Right kidney (tissue), 1 donor: Measurements from ENCODE around the gene KIRREL1.

Source experiments
- DNase-seq: peaks from one replicate; pipeline ENCODE4 v3.0.0-alpha.2; 2016

KIRREL1 gene

DNA sequence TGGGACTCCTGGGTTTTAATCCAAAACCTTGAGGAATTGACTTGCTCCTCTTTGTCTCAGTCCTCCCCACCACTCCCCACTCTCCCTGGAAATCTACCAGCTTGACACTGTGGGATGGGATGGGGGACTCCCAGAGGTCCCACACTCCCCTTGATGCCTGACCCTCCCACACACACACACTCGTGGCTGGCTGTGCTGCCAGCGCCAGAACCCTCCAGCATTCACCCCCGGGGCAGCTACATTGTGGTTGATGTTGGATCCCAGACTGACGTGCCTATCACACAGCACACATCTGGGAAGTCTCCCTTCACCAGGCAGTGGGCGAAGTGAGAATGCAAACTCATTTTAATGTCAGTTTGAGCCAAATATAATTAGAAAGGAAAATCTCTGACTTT lies 10.0 kb downstream of the KIRREL1 start:
- no peak for DNase-seq

DNA sequence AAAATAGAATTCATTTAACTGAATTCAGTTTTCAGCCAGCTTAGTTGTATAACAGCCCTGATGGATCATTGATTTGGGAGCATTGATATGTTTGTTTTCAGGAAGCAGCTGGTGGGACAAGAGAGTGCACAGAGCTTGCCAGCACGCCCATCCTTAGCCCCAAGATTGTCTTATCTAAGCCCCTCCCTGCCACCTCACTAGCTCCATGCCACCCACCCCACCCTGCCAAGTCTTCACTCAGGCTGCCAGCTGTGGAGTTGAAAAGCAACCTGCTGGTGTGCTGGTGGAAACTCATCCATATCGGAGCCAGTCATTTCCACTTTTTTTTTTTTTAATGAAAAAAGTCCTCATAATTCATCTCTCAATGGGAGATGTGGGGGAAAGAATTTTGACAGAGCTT lies 11.8 kb downstream of the KIRREL1 start:
- DNase-seq = no peak

DNA sequence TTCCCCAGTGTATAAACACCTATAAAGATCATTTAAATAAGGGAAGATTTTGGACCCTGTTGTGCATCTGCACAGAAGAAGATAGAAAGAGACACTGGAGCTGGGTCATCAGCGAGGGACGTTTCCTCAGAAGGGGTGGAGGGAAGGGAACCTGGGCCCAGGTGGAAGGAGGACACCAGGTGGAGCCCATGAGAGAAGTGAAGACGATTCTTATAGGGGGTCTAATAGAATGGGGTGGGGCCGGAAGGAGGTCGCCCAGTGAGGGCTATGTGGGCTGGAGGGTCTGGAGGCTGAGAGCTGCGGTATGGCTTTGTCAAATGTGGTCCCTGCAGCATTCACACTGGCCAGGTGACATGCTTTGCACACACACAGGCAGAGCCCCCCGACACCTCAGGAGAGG lies 13.7 kb downstream of the KIRREL1 start:
- no peak for DNase-seq

DNA sequence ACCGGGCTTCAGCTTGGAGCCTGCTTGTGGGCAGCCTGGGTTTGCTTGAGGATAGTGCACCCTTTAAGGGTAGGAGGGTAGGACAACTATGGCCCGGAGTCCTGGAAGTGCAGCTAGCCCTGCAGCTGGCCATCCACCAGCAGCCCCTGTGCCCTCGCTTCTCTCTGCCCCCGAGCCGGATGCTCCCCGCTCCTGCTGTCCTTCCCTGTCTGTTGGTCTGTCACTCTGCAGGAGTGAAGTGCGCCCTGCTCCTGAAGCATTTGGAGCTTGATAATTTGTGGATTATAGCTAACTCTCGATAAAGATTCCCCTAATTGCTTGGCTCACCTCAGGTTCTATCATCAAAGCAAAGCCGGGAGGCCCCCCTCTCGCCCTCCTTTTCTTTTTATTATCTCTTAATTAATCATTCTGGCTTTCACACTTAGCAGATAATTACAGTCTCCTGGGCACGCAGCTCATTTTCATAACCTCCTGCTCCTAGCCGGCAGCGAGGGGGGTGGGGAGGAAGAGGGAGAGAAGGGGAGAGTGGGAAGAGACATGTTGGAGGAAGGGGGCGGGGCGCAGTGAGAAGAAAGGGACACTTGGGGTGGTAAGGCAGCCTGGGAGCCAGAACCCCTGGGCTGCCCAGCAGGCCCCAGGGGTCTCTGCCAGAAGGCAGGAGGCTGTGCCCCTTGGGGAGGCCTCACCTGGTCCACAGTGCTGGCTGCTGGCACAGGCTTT lies 14.4 kb downstream of the KIRREL1 start:
- DNase-seq = no peak

DNA sequence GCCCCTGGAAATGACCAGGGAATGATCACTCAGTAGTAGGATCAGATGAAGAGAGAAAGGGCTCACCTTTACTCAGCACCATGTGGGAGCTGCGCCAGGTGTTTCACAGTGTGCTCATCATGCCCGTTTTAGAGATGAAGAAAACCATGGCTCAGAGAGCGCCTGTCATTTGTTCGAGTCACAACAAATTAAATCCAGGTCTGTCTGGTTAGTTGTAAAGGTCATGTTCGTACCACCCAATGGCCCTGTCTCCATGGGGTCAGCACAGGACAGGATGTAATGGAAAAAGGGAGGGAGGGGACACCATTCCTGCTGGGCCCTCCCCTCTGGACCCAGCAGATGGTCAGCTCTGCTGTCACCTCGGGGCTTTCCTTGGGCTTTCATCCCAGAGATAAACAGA lies 15.2 kb downstream of the KIRREL1 start:
- no peak for DNase-seq

DNA sequence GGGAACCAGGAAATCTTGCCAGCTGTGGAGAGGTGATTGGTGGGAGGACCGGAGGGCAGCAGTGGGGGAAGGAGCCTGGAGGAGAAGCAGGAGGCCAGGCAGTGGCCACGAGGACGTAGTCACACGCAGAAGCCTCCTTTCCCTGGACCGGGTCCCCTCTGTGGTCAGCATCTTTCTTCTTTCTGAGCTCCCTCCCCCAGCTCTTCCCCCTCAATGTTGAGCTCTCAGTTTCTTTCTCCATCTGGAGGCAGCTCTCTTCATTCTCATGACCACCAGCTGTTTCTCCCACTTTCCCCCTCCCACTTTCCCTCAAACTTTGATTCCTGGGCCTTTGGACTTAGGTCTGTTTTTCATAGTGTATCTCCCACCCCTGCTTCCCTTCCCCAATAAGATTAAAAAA lies 18.3 kb downstream of the KIRREL1 start:
- DNase-seq = no peak

DNA sequence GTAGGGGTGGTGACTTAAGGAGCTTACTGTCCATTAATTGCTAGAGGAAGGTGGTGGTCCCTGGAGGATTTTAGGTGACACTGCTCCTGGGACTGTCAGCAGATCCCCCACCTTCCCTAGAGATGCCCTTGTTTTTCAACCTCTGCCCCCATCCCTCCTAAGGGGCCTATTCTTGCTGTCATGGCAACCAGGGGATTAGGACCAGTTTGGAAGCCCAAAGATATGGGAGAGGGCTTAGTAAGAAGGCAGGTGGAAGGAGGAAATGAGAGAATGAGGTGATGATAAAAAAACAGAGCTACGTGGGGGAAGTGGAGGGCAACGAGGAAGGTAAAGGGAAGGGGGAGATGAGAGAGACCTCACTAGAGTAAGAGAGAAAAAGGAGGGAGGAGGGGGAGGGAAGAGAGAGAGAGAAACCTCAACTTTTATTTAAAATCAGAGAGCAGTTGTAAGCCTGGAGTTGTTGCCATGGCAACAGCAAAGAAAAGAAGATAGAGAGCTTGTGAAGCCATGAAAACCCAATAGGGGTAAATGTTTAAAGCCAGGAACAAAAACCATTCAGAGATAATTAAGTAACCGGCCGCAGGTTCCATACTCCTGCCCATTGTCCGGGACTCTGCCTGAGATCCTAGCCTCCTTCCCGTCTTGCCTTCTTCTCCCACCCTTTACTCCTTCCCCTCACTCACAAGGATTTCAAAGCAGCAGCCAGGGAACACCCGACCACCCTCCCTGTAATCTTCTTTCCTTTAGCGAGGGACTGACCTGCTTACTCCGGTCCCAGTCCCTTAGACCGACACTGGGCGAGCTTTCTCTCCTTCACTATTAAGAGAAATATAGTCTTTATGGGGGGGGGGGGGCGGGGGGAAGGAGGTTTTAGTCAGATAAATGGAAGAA lies 20.6 kb downstream of the KIRREL1 start:
- DNase-seq = no peak

DNA sequence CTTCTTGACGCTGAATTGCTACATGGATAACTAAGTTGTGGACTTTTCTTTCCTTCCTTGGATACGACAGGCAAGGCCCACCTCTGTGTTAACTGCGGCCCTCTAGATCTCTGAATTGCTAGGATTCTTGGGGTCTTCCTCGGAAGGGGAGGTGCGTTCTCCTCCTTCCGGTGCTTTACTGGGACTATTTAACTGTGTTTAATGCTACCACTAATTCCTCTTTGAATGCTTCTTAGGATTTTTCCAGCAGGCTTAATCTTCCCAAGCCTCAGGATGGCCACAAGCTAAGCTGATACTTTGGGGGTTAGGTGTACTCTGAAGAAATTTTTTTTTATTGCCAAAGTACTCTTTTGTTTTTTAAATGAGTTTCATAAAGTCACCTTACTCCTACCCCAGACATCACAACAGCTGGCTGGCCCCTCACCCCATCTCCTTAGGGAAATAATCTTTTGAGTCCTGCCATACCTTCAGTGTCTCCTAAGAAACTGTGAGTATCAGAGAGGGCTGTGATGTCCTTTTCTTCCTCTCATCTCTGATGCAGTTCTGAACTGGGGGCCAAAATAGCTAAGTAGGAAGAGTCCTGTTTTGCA lies 21.4 kb downstream of the KIRREL1 start:
- DNase-seq = no peak

DNA sequence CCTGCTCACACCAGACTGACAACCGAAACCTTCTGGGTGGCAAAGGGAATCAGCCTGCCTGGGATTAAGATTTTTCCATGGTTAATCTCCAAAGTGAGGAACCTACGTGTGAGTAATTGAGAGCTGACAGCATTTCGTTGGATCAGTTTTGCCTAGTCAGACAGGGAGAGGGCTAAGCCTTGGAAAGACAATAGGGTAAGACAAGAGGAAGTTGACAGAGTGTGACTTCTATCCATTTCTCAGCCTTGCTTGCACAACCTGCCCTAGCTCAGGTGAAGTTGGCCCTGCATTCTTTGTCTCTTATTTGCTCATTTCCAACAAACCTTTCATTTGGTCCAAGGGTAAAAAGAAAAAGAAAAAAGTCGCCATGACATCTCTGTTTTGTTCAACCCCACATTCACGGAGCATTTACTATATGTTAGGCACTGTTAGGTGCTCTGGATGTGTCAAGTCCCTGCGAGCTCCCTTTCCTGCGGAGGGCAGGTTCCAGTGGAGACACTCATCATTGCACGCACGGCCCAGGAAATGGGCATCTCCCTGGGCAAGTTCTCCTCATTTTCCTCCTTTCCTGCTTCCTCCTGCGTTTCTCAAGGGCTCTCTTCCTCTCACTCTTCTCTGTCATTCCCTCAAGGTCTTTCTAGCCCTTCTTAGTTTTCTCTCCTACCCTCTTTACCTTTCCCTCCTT lies 23.3 kb downstream of the KIRREL1 start:
- no peak for DNase-seq

DNA sequence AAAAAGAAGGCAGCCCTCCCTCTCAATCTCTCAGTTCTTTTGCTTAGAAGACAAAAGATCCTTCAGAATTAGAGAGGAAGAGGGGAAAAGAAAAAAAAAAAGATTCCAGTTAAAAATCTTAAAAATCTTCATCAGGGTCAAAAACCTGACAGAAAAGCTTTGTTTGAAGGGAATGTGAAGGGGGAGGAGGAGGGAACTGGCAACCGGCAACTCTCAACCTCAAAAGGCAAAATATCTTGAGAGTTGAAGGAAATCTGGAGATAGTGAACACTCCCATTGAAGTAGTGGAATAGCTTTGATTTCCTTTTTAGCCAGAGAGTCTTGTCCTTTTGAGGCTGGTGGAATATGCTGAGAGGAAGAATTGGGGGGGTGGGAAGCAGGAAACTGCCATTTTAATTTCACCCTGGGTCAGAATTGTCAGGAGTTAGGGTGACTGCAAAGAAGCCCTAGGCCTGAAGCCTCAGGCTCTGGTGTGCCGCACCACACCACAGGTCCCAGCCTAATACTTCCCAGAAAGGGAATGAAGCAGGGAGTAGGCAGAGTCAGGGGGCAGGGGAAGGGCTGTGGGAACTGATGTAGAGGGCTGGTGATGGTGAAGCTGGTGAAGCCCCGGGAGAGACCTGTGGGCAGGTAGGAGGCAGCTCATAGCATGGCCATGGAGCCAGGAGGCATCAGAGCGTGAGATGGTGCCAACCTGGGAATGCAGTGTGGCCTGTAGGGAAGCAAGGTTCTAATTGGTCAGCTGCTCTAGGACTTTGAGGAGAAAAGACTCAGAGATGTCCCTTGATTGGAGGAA lies 24.6 kb downstream of the KIRREL1 start:
- no peak for DNase-seq

DNA sequence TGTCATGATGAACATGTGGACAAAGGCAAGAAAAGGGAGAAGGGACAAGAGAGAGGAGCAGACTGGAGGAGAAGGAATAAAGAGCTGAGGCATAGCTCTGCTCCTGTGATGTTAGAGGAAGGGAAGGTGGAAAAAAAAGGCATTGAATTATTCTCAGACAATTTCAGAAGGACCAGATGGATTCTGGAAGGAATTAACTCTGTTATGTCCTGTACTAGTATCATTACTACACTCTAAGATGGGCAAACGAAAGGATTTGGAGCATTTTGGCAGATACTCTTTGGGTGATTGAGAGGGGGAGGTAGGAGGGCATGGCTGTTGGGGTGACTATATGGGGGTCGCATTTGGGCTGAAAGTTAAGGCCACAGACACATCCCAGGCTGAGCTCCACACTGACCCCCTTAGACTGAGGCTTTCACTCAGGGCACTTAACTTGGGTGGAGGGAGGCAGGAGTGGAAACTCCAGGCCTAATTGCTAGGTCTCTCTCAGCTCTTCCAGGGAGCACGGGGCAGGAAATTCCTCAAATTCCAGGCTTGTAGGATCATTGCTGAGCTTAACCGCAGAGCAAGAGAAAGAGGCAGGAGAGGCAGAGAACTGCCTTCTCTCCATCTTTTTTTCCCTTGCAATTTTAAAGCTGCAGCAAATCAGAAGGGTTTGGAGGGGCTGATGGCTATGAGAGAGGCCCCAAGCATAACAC lies 25.9 kb downstream of the KIRREL1 start:
- peak; percentile 66 for DNase-seq

DNA sequence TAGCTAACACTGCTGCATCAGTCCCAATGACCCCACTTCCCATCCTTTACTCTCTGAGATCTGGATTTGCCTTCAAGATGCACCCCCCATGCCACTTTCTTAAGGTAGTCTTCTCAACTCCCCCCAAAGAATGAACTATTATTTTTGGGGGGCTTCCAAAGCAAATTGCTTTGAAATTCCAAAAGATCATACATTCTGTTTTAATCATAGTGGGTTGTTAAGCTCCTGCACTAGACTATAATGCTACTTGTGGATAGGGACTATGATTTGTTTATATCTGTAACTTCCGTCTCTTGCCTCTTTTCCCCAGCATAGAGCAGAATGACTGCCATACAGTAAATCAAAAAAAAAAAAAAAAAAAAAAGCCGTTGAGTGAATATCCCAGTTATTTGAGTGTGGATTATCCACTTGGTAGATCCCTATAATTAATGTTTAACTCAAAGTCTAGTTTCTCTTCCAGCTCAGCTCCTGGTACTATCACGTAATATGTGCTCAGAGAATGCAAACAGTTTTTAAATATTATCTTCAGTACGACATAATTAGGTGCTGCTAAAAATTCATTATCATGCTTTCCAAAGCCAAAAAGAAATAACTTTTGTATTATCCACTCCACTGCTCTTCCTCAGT lies 26.9 kb downstream of the KIRREL1 start:
- no peak for DNase-seq

DNA sequence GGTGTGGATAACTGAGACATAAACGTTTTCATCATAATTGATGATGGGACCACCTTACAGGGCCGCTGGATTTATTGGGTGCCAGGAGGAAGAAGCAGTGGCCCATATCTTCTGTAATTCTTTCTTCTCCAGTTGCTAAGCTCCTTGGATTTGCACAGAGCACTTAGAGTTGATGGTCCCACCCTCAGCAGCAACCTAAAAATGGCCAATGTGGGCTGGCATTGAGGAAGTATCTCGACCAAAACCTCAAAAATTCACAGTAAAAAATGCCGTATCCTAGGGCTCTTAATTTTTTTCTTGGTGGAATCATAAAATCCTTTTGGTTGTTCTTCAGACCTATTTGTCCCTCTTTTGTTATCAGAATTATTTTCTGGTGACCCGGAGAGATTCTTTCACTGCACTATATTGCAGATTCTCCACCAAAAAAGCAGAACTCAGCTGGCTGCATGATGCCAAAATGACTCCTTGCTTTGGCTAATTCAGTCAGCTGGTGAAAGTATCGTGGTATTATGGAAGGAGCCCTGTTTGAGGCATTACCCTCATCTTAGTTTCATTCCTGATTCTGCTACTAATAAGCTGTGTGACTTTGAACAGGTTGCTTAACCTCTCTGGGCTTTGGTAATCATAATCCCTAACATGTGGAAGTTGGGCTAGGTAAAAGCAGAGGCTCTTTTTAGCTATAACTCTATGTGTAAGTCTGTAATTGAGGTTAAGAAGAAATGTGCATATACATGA lies 27.6 kb downstream of the KIRREL1 start:
- no peak for DNase-seq

DNA sequence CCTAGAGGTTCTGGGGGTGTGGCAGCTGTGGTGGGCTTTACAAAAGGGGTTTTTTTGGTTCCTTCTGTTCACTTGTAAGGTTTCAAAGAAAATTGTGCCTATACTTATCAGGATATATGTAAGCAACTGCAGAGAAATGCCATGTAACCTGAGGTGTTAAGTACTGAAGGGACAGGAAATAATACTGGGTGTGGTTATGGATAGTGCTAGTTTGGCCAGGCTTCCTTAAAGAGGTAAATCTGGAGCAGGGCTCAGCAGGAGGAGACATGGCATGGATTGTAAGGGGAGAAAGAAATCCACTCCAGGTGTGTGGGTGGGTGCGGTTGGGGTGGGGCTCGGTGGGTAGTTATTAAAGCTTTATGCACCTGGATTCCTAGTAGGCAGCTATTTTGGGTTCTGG lies 28.3 kb downstream of the KIRREL1 start:
- no peak for DNase-seq

DNA sequence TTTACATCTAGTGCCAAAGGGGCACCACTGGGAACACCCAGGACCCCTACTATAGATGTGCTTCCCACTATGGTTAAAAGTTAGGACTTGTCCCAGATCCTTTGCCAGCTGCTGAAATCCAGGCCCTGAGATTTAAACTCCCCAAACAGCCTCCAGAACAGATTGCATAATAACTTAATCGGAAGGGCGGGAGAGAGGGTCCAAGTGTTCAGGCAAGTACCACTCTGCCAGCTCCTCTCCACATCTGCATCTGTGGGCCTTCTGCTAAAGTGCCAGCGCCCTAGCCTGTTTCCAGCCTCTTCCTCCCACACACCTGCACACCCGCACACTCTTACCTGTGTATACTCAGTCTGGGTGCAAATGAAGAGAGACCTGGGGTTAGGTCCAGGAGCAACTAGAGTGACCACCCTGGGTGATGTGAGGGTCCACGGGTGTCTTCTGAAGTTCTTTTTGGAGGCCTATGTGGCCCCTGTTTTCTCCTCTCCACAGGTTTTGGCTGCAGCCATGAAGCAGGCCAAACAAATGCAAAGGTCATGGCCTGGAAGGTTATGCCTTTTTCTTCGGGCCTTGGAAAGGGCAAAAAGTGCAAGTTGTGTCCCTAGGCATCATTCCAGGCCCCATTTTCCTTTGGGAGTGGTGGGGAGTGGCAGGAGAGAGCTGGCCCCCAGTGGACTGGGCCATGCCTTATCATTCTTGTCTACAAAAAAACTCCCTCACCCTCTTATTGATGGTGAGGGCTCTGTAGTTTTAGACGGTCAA lies 29.3 kb downstream of the KIRREL1 start:
- no peak for DNase-seq

DNA sequence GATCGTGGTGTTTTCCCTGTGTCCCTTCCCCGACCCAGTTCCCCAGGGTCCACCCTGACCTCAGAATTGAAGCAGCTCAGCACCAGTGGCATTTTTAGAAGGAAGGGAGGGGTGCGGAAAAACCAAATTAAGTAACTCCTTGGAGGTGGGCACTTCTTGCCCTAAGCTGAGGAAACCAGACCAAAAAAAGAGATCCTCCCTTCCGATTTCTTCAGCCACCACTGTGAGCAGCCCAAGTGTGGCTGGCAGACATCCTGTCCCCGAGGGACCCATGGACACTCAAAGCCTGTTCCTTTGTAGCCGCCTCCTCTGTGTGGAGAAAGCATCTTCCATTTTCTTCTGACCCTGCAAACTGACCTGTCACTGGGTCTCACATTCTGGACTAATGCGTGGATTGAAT lies 31.3 kb downstream of the KIRREL1 start:
- no peak for DNase-seq

DNA sequence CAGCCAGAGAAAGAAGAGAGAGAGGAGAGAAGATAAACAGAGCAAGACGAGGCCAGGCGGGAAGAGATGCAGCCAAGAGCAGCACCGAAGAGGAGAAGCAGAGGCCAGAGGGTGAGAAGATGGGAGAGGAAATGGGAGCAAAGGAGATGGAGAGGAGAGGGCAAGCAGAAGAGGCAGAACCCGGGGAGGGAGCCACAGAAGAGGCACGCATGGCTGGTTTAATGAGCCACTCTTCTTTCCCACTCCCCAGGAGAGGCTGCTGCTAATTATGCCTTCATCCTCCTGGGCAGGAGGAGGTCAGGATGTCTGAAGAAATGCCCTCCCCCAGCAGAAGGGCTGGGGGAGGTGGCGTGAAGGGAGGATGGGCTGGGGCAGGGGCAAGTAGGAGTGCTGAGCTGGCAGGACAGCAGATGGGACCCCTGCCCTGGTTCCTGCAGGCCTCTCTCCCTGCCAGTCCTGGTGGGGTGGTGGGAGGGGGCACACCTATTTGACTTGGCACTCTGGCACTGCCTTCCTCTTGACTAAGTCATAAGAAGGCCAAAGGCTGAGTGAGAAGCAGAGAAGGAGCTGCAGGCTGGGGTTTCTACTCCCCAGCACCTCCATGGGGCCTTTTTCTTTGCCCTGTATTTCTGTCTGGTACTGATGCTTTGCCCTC lies 32.3 kb downstream of the KIRREL1 start:
- DNase-seq = peak; percentile 52

DNA sequence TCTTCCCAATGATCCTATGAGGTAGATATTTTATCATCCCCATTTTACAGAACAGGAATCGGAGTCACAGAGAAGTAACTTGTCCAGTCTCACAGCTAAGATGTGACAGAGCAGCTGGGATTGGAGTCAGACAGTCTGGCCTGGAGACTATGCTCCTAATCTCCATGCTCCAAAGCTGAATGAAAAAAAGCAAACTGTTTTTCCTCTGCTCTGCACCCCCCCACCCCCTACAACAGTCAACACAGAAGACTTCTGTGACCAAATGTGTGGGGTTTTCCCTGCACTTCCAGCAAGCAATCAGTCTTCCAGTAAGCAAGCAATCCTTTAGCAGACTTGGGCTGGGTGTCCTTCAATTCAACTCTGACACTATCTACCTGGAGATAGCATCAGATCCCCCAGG lies 33.2 kb downstream of the KIRREL1 start:
- no peak for DNase-seq

DNA sequence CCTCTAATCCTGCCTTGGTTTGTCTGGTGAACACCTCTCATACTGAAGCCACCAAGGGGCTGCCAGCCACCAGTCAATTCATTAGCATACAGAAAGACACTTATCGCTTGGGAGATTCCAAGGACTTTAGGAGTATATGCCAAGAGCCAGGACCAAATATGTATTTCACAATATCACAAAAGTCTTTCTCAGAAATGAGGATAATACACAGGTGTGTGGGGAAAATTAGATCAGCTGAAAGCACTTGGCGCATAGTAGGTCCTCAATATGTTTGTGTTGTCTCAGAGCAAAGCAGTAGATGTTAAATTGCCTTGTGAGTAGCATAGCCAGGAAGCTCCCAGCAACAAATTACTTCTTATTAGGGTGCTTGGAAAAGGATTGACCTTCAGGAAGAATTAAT lies 34.1 kb downstream of the KIRREL1 start:
- no peak for DNase-seq
